Measurements from ENCODE around the gene FYN.
"Not testable (repeated sequence)": the region's sequence is repeated elsewhere in the genome, so short reads cannot be mapped to it uniquely, and the experiment has no call there.

The FYN gene

DNA sequence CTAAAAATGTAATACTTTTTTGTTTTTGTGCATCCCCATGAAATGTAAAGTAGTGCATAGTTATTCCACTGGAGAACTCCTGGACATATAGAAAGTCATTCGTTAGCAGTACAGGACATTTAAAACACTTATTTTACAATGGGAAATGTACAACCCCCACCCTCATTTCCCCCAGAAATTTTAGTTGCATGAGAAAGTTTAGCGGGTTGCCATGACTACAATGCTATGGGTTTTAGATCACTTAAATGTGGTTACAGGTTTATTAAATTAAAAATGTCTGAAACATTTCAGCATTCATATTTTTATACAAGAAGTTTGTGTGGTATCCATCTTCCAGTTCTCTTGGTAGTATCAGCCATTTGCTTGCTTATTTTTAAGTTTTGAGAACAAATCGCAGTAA is 212.7 kb downstream of the FYN start:
- DNase-seq (ENCODE audit: low read depth): no peak

DNA sequence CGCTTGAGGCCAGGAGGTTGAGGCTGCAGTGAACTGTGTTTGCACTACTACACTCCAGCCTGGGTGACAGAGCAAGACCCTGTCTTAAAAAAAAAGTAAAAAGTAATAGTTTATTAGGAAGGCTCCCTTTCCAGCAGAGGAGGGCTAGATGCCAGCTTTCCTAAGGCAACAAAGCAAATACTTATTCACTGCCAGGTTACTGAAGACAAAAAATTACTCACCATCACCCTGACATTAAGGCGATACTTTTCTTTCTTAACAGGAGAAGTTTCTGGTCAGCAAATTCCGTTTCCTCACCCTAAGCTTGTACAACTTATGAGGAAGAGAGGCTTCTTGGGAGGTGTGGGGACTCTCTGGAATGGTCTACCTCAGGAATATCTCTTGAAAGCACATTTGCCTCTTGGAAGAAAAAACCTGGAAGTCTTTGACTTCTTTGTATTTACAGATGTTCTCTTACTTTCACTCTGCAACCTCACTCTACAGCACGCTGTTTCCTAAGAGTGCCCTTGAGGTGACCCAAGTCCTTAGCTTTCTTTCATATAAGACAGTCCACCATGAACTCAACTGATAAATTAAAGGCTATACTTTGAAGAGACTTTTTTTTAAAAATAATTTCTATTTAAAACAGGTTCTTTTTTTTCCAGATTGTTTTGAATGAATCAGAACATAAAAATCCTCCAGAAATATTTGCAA is 214.6 kb downstream of the FYN start:
- DNase-seq (ENCODE audit: low read depth): no peak

DNA sequence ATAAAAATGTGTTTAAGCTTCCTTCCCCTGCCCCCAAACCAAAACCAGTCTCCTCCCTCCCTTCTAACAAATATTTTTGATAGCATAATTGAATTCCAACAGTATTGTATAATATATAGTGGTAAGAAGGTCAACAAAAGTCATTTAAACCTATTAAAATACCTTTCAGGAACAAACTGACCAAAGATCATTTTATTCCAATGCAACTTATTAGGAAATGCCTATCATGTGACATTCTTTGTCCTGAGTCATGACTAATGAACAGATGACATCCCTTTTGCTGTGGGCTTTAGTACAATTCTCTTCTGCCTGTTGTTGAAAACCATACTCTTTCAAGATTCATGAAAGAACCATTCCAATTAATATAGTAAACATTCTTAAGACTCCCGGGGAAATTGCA is 216.1 kb downstream of the FYN start:
- DNase-seq (ENCODE audit: low read depth): no peak

DNA sequence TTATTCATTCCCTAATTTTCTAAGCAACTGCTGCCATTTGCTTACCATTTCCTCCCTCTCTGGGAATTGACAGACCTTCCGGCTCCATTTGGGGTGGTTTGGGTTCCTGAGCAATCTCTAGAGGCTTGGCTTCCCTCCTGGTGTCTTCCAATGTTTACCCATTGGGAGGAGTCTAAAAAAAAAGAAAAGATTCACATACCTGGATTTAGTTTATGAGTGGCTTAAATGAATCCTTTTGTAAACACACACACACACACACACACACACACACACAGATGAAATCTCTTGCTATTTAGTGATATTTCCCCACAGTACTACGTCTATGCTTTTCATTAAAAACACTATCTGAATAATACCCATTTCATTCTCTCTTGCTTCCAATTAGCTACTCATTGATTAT is 219.3 kb downstream of the FYN start:
- DNase-seq (ENCODE audit: low read depth): no peak

DNA sequence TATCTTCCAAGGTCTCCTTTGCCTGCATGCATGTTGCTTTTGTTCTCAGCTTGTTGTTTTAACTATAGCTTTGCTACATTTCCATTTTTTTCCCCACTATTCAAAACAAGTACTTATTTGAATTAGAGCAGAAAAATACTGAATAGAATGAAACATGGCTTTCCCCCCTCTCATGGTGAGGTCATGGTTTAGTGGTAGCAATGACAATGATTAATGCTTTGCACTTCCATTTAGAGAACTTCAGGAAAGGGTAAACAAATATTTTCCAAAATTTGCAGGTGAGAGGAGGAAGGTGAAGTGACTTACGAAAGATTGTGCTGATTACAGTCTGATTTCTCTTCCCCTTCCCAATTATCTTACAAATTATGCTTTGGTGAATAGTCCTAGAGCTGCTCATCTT is 219.8 kb downstream of the FYN start:
- DNase-seq (ENCODE audit: low read depth): no peak

DNA sequence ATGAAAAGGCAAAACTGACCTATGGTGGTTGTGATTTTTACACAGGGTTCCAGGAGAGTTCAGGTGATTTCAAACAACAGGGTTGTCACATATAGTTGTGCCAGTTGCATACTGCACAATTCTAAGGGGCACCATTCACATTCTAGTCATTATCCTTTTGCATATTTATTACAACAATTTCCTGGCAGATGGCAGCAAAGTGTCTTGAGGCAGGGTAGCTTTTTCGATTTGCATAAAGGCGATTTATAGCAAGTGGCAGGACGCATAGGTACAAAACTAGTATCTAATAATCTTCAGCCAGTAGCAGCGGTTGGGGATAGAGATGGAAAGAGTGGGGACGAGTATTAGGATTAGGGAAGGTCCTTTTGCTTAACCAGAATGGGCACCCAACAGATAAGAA is 221.1 kb downstream of the FYN start:
- DNase-seq (ENCODE audit: low read depth): no peak

DNA sequence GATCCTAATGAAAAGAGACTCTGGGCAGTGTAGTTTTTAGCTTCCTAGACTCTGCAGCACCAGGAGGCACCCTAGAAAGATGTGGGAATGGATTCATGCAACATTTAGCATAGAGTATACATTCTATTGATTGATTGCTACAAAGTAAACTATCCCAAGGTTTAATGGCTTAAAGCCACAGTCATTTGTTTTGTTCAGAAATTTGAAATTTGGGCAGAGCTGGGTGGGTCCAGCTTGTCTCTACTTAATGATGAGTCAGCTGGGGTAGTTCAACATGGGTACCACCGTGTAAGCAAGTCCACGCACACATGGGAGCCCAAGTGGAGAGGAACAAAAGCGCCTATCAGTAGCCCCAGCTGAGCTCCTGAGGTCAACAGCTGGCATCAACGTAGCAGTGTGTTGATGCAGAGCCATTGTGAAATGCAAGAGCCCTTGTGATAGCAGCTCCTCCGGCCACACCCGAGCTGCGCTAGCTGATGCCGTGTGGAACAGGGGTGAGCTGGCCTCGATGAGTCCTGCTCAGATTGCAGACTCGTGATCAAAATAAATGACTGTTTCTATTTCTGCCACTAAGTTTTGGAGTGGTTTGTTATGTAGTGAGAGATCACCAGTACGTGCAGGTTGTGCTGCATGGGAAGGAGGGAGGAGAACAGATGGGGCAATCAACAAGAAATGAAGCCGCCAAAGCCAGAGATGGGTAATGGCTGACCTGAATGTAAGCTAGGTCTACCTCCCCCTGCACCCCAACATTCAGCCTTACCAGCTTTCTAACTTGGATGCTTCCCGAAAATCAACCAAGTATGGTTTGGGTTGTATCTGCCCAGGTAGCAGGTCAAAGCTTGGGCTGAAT is 221.8 kb downstream of the FYN start:
- no peak for DNase-seq (ENCODE audit: low read depth)

DNA sequence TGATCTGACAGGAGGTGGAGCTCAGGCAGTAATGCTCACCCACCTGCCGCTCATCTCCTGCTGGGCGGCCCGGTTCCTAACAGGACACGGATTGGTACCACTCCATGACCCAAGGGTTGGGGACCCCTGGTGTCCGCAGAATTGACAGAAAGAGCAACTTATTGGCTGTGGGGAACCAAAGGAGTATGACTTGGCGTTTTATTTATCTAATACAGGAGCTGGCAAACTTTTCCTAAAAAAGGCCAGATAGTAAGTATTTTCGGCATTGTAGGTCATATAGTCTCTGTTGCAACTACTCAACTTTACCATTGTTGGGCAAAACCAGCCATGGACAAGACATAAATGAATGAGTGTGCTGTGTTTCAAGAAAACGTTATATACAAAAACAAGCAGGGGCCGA is 223.2 kb downstream of the FYN start:
- no peak for DNase-seq (ENCODE audit: low read depth)

DNA sequence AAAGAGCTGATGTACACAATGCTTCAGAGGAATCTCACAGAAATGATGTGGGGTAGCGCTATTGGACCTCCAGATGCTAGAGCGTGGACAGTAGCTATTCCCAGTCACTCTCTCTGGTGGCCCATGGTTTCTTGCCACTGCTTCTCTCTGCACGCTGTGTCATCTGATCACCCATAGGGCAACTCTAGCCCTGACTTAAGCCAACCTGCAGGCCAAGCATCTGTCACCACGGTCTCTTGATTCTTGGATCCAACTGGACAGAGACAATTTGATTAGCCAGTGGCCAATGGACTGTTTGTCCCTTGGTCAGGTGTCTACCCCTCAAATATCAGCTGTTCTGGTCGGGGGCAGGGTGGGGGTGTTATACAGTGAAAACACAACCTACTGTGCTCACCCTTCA is 225.2 kb downstream of the FYN start:
- DNase-seq (ENCODE audit: low read depth): no peak

DNA sequence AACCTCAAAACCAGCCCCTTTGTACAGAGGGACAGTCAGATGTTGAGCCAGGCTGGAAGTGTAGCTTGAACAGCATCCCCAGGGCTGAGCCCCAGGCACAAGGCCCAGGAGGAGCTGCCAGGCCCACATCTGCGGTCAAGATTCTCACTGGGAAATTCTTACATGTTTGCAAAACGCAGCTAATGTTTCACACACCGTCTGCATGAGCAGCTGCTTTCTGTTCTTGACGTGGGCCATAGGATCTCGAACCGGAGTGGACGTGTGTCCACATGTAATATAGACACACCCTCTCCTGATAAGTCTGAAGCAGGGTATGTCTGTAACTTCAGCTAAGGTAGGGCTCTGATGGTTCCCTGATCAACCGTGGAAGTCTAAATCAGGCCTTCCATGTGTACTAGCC is 226.3 kb downstream of the FYN start:
- DNase-seq (ENCODE audit: low read depth): no peak

DNA sequence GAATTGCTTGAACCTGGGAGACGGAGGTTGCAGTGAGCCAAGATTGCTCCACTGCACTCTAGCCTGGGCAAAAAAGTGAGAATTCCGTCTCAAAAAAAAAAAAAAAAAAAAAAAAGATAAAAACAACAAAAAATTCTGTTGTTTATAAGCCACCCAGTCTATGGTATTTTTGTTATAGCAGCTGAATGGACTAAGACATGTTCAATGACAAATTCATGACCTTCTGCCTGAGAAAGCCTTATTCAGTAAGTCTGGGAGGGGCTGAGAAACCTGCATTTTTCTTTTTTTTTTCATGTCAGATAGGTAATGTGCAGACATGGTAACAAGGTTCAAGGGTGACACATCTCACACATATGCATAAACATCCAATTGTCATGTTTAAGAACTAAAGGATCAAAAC is 227.2 kb downstream of the FYN start:
- DNase-seq (ENCODE audit: low read depth): no peak

DNA sequence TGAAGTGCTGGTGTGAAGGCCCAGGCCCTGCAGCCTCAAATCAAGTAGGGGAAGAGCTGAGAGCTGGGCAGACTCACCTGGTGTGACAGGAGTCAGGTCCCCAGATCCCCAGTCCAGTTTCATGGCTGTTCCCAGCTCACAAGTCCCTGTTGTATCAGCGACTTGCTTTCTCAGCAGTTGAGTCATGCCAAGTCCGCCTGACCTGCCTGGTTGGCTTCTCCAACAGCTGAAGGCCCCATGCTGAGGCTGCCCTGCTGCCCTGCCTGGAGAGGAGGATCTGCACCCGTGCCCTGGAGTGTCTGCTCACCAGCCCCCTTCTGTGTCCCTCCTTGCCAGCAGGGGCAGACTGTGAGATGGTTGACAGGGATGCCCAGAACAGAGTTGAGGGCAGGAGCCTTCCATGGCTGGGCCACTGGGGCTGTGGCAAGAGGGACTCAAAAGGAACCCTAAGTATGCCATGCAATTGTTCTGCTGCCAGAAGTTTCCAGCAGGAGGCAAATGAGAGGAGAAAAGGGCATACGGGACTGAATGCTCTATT is 228.3 kb downstream of the FYN start:
- DNase-seq (ENCODE audit: low read depth): no peak

DNA sequence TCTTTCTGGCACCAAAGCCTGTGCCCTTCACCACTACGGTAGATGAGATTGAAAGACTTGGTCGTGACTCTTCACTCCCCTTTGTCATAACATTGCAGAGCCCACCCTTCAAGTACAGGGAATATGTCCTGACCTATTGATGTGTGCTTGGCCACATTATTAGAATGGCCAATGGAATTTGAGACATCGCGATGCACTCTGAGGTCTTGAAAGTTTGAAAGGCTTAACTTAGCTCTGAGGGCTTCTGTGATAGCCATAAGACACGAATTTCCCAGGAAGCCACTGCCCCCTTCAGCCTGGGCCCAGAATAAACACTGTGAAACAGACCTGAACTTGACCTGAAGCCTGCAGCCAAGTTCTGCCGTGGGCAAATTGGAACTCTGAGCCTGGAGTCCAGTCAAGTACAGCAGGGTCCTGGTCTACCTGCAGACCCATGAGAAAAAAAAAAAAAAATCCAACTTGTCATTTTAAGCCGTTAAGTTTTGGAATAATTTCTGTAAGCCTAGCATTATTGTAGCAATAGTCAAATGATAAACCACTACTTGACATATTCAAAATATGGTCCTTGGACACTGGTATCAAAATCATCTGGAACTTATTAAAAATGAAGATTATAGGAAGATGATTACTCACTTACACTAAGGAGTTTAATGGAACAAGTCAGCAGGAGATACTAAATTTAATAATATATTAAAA is 230.6 kb downstream of the FYN start:
- DNase-seq (ENCODE audit: low read depth): no peak

DNA sequence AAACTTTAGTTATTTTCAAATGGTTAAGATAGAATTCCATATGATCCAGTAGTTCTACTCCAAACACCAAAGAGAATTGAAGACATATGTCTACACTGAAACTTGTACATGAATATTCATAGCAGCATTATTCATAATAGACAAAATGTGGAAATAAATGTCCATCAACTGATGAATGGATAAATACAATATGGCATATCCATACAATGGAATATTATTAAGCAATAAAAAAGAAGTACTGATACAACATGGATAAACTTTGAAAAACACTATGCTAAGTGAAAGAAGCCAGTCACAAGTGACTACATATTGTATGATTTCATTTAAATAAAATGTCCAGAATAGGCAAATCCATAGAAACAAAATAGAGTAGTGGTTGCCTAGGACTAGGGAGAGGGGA is 234.0 kb downstream of the FYN start:
- DNase-seq (ENCODE audit: low read depth): no peak

DNA sequence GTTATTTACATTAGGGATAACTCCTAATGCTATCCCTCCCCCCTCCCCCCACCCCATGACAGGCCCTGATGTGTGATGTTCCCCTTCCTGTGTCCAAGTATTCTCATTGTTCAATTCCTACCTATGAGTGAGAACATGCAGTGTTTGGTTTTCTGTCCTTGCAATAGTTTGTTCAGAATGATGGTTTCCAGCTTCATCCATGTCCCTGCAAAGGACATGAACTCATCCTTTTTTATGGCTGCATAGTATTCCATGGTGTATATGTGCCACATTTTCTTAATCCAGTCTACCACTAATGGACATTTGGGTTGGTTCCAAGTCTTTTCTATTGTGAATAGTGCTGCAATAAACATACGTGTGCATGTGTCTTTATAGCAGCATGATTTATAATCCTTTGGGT is 238.3 kb downstream of the FYN start:
- not testable (repeated sequence) for DNase-seq (ENCODE audit: low read depth)

DNA sequence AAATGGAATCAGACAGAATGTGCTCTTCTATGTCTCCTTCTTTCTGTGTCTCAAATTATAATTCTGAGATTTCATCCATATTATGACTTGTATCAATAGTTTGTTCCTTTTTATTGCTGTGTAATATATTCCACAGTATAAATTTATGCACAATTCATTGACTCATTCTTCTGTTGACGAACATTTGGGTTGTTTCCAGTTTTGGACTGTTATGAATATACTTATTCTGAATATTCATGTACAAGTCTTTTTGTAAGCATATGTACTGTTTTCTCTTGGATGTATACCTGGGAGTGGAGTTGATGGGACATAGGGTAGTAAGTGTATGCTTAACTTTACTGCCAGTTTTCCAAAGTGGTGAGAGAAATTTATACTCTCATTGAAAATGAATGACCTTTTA is 239.4 kb downstream of the FYN start:
- no peak for DNase-seq (ENCODE audit: low read depth)

DNA sequence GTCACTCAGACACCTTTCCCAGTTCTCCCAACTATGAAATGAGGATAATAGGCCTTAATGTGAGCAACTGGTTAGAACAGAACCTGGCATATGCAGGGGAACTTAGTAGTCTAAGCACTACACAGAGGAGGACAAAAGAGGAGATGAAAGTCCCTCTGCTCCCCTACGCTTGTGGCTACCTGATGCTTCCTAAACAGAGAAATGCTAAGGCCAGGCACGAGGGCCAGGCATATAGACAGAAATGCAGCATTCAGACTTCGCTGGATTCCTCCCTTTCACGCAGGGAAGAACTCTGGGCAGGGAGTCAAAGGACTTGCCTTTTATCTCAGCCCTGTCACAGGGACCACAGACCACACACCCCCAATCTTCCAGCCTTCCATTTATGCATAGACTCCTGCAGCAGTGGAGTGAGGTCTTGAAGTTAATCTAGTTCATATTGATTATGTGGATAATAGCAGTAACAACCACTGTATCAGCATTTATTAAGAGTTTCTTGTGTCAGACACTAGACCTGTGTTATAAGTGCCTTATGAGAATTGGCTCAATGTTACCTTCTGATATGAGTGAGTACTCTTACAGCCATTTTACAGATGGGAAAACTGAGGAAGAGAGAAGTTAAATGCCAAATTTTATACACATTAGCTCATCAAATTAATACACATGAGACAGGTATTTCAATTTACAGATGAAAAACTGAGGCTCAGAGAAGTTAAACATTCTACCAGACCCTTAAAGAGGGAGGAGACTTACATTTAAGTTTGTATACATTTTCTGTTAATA is 240.6 kb downstream of the FYN start:
- no peak for DNase-seq (ENCODE audit: low read depth)

DNA sequence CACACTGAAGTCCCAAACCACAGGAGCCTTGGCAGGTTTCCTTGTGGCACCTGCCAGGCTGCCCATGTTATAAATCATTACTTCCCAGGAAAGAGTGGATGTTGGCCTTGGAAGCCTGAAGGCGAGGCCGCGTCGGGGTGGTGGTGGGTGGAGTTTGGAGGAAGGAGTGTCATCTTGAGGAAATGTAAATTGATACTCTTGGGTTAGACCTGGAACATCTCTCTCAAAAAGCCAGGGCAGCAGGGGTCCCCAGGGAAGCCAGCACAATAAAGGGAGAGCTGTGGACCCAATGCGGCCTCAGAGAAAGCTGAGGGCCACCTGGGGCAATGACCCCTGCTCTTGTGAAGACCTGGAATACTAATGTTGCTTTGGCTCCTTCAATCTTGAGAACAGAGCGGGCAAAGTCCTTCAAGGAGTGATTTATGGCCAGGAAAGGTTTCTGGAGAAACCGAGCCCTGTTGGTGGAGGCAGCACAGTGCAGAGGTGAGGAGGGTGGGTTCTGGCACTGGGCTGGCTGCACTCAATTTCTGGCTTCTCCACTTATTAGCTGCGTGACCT is 241.3 kb downstream of the FYN start:
- DNase-seq (ENCODE audit: low read depth): no peak

DNA sequence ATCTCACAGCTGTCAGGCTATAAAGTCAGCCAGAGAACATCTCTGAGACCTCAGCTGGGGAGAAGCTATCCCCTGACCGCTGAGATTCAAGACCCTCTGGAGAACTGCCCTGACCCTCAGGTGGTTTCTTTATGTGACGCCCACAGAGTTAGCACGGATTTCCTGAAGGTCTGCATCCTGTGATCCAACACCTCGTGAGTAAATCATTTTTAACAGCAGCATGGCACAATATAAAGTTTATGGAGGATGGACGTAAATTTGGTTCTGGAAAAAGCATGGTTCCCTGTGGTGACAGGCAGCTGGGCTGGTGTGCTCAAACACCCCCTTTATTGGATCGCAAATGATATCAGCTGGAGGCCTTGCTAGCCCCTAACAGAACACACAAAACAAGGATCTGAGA is 242.2 kb downstream of the FYN start:
- no peak for DNase-seq (ENCODE audit: low read depth)

DNA sequence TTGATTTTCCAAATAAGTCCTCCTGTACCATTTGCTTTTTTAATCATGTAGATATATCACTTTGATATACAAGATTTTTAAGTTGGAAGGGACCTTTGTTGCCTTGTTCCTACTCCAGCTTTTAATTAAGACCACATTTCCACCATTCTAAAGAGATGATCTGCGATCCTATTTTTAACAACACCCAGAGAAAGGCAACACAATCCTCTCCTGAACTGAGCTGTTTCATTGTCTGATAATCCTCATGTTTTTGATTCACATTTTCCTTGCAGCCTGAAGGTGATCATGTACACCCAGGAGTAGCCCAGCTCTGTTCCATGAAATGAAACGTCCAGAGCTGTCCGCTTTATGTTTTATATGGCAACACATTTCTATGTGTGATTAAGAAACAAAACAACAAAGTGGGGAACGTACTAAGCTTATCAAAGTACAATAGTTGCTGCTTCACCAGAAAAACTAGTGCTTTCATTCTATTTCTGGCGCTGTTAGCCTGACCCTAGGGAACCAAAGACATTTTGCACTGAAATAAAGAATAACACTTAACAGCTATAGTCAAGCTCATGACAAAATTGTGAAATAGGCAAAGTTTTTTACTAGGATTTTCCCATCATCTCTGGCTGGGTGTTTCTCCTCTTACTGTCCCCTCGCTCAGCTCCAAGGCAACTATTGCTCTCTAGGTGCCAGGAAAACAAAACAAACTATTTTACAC is 245.0 kb downstream of the FYN start:
- no peak for DNase-seq (ENCODE audit: low read depth)

DNA sequence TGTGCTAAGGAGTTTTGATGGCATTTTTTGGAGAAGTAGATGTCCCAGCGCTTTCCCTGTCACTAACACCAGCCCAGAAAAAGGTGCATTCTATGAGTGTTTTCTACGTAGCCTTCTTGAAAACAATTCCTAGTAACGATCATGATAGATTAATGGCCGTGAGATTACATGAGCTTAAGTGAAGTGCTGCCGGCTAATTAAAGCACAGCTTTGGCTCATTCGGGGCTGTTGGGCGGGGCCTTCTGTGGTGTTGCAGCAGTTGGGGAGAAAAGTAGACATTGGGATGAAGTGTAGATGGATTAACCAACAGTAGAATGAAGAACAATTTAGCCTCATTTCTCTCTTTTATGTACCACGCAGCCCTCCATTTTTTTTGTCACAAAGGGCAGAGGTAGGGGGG is 246.8 kb downstream of the FYN start:
- DNase-seq (ENCODE audit: low read depth): no peak
